AG09309 (cell line): ENCODE measurements around the gene HIVEP1.

ENCODE experiments used
- DNase-seq: peaks from one replicate; pipeline ENCODE4 v3.0.0-alpha.2; 2010; ENCODE audit warnings: low read depth
- H3K4me3 ChIP-seq: 2 replicates; pipeline ENCODE4 v1.5.1; 2011; ENCODE audit warnings: mild to moderate bottlenecking, low read depth, low read length, moderate library complexity; ENCODE audit not compliant: control insufficient read depth
- CTCF ChIP-seq: IDR thresholded peaks from 2 replicates; pipeline ENCODE4 v1.5.1; 2011; ENCODE audit warnings: mild to moderate bottlenecking, low read depth, low read length, inconsistent platforms; ENCODE audit not compliant: insufficient read depth, control insufficient read depth; ENCODE audit errors: missing control alignments

The HIVEP1 gene

DNA sequence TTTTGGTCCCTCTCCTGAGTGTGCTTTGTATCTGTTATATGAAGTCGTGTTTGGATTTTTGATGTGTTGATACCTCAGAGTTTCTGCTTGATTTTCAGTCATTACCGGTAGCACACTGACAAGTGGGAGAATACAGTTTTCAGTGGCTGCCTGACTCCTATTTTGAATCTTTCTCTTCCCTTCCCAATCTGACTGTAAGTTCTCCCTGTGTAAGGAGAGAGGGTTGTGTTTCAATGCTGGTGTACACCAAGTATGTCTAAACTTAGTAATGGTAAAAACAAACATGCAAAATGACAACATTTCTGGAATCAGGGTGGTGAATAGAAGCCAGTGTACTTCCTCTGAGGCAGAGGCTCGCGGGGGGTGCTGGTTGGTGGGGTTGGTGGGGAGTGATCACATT is 103.4 kb downstream of the HIVEP1 start:
- no peak for DNase-seq
- no peak for TF ChIP-seq CTCF
- H3K4me3 ChIP-seq: no peak overlapping the region

DNA sequence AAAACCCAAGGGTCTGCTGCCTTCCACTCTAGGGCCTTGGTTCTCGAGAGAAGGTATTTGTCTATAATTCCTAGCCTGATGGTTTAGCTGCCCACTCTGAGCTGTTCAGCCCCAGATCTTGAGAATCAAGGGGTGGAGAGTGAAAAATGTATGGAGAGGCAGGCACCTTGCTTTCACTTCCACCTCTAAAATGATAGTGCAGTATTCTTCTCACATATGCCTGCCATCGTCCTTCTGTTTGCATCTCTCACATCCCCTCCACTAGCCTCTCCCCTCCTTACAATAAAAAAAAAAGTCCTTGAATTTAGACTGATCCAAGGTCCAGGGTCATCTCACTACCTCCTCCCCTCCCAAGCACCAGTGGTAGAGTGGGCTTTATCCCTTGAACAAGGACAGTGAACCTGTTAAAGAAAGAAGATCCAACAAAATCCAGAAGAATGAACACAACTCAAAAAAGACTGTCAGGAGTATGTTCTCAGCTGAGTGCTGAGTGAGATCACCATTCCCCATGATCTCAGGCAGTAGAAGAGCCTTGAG is 104.2 kb downstream of the HIVEP1 start:
- no peak overlapping the region for H3K4me3 ChIP-seq
- no peak for TF ChIP-seq CTCF

DNA sequence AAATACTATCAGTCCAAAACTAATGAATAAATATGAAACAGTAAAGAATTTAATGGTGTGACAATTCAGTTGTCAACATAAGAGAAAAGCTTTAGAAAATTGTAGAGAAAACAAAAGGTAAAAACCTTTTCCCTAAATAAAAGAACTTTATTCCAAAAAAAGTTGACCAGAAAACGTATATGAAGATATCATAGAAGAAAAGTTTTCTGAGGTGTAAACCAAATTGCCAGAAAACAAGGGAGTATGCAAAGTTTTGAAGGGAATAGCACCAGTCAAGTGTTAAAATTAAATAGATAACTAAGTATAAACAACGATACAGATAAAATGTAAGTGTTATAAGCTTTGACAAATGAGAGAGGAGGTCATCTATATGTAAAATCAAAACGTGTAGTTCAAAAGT is 104.9 kb downstream of the HIVEP1 start:
- no peak for DNase-seq
- TF ChIP-seq CTCF: no peak
- no peak overlapping the region for H3K4me3 ChIP-seq

More for the DNA sequence above, 104.2 kb downstream of the HIVEP1 start:
- DNase-seq: no peak

DNA sequence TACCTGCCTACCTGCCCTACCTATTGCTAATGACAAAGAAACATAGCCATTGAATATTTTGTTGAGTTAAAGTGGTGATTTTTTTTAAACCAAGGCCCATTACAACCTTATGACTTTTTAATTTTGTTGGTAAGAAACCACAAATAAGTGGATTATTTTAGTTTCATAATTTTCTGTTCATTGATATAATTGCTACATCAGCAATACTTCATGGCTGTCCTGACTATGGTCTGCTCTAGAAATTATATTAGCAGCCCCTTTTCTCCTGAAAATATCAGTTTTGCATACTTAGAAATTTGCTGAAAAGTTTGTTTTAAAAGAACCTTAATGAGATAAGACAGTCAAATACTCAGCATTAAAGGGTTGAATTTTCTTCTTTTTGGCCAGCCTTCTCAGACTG is 106.5 kb downstream of the HIVEP1 start:
- no peak overlapping the region for H3K4me3 ChIP-seq
- no peak for DNase-seq
- TF ChIP-seq CTCF: no peak

DNA sequence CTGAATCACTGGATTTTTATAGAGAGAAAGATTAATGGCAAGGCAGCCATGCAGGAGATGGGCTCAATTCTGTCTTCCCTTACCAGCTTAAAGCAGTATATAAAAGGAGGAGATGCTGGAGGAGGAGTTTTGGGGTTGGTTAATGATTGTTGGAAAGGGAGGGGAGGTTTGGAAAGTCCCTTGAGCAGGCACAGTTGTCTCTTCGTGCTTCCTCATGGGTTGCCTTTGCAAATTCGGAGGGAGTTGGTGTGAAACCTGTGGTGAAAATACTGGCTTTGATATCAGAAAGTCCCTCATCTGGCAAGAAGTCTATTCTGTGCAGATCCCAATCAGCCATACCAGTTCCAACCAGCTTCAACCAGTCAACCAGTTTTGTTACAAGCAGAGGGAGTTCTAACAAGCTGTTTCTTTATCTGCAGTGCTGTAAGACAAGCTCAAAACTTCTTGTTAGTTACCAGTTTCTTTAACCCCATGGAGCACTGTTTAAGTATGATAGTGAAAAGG is 107.0 kb downstream of the HIVEP1 start:
- TF ChIP-seq CTCF: no peak
- H3K4me3 ChIP-seq: no peak overlapping the region
- DNase-seq: no peak

GRCh38 chr6:12125396-12125795 is 113.3 kb downstream of the HIVEP1 start:
- TF ChIP-seq CTCF: no peak
- no peak for DNase-seq
- no peak overlapping the region for H3K4me3 ChIP-seq

- no peak for DNase-seq
- TF ChIP-seq CTCF: no peak
- no peak overlapping the region for H3K4me3 ChIP-seq
These were observed 113.9 kb downstream of the HIVEP1 start for GRCh38 chr6:12126051-12126450.
